ENCODE data around the gene SMIM26.

SMIM26 gene

DNA sequence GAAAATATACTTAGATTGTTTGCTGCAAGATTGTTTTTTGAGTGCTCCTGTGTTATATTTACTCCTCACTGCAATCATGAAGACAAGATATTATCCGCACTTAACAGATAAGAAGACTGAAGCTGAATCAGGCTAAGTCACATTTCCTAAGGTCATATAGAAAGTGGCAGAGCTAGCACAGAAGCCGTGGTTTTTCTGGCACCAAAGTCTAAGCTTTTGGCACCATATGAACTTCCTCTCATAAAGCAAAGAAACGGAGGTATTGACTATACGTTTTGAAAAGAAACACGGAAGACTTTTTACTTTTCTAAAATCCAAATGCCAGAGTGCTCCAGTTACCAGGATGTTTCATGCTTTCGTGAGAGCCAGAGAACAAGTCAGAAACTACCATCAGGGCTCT, 11.3 kb downstream of the SMIM26 start:
- FAIRE-seq, result no peak
- no peak for DNase-seq (ENCODE audit: insufficient read length, low spot score)

DNA sequence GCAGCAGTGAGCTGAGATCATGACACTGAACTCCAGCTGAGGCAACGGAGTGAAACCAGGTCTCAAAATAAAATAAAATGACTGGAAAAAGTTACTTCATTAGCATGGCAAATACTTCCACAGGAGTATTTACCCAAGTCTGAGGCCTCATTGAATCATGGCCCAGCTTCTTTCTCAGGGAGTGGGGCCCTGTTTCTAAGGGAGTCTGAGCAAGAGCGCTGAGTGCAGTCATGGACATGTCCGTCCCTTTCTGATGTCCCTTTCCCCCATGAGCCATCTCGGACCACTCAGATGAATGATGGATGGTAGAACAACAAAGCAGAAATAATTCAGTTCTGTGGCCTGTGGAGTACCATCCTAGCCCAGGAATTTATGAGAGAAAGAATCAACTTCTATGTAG, 12.8 kb downstream of the SMIM26 start:
- FAIRE-seq (no peak), DNase-seq (ENCODE audit: insufficient read length, low spot score) (no peak)

DNA sequence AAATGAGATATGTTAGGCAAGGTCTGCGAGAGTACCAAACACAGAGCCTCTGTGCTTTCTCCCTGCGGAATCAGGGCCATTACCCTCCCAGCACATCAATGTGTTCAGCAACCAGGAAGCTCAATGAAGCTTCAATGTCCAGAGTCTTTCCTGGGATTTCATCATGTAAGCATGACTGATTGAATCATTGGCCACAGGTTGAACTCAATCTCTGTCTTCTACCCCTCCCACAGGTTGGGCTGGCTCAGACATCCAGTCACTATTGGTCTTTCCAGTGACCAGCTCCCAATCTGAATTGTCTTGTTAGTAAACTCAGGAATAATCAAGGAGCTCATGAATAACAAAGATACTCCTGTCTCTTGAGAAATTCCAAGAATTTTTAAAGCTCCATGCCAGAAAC, 17.9 kb downstream of the SMIM26 start:
- FAIRE-seq, result no peak
- DNase-seq (ENCODE audit: insufficient read length, low spot score), result no peak

DNA sequence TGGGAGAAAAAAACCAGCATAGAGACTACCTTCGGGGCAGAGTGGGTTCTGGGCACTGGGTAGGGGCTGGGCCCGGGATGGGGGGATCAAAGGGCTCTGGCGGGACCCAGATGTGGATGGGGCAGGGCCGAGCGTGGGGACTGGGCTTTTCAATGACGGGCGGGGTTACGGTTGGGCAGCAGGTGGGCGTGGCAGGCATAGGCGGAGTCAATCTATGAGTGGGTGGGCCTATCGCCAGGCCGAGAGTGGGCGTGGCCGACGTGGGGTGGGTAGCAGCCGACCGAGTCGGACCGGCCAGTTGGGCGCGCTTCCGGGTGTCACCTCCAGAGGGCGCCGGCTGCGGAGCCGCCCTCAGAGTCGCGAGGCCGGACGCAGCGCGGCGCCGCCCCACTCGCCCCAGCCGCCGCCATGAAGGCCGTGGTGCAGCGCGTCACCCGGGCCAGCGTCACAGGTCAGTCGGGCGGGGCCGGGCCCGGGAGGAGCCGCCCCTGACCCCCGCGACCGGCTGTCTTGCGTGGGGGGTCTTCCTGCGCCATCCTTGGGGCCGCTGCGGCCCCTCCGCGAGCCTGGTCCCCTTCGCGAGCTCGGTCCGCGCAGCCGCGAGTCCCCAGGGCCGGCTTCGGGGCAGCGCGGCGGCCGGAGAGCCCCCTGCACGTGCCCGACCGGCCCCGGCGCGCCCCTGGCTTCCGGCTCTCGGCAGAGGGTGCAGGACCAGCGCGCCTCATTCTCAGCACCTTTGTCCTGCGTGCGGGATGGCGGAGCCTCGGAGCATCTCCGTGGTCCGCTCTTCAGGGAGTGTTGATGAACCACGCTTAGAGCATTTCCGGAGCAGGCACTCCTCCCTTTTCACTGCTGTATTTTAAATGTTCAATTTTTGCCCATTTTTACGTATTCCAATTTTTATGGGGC, 20.7 kb downstream of the SMIM26 start, which contains the start of gene DTD1:
Gene DTD1, plus strand, starts transcription at position 390 of the 909 bp plus-strand sequence. Its CDS starts 19 bp downstream, at position 409.
- peak; percentile 93 for FAIRE-seq
- peak; percentile 73 for DNase-seq (ENCODE audit: insufficient read length, low spot score)

DNA sequence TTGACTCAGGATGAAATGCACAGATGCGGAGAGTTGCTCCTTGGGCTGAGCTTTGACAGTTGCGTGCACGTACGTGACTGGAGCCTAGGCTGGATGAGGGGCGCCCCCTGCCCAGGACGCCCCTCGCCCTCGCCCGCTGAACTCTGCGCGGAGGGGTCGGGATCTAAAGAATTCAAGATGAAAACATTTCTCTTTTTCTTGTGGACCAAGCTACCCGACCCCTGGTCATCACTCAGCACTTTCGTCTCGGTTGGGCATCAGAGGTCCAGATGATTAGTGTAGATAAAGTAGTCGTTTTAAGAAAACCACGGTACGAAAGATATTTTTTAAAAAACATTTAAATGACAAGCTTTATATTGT, 21.3 kb downstream of the SMIM26 start:
- FAIRE-seq (peak; percentile 57), DNase-seq (ENCODE audit: insufficient read length, low spot score) (no peak)

DNA sequence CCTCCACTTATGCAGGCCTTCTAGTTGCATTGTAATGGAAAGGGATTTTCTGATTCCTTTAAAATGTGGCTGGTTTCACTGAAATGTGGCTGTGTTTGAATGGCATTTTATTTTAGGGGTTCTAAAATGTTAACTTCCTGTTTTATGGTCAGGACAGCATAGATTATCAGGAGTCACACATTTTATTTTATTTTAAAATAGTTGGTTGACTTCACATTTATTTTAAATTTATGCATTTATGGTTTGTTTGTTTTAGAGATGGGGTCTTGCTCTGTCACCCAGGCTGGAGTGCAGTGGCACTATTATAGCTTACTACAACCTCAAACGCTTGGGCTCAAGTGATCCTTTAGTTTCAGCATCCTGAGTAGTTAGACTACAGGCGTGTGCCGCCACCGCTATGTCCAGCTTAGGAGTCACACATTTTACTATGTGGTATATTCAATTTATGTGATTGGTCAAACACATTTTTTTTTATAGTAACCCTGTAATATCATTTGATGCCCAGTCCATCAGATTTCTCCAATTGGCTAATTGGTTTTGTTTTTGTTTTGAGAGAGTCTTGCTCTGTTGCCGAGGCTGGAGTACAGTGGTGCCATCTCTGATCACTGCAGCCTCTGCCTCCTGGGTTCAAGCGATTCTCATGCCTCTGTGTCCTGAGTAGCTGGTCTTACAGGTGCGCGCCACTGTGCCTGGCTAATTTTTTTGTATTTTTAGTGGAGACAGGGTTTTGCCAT, 22.9 kb downstream of the SMIM26 start:
- DNase-seq (ENCODE audit: insufficient read length, low spot score) (no peak), FAIRE-seq (no peak)

DNA sequence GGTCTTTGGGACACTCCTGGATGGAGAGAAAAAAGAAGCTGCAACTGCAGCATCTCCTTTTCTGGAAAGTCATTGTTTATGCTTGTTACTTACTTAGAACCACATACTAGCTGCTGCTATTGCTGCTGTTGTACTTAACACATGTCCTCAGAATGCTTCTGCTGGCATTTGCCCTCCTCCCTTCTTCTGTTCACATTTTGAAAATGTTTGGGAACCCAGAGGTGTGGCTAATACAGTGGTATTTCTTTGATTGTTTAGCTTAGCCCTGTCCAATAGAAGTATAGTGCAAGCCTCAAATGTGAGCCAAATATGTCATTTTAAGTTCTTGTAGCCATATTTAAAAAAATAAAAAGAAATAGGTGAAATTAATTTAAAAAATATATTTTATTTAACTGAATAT, 29.0 kb downstream of the SMIM26 start:
- FAIRE-seq, result no peak

DNA sequence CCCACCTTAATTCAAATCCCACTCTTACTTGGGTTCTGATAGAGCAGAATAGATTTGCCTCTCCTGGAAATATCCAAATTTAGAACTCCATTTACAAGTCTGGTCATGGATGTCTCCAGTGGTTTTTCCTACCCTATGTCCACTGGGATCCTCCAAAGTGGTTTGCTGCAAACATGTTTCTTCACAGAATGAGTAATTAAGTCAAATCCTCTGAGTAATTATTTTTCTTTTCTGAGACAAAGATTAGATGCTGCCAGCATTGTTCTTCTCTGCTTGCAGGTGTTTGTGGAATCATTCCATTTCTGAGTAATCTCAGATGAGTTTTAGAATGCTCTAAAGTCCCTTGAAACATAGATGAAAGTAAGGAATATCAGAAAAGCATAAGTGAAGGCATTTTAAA, 42.5 kb downstream of the SMIM26 start:
- FAIRE-seq (no peak), DNase-seq (ENCODE audit: insufficient read length, low spot score) (no peak)

More for the DNA sequence above, 29.0 kb downstream of the SMIM26 start:
- DNase-seq (ENCODE audit: insufficient read length, low spot score), result no peak

DNA sequence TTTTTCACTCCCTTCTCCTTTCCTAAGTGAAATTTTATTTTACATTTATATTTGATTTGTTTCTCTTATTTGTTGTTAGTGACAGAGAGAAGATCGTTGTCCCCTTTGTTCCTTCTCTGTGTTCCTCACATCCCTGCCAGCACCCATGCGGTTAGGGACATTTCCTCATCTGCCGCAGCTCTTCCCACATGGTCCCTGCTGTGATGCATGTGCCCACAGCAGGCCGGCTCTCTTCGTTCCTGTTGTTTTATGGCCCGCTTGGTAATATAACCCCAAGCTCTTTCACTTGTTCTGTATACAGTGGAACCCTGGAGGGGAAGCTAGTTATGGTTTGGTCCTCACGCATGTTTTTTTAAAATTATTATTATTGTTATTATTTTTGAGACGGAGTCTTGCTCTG, 44.3 kb downstream of the SMIM26 start:
- no peak for DNase-seq (ENCODE audit: insufficient read length, low spot score)
- no peak for FAIRE-seq

DNA sequence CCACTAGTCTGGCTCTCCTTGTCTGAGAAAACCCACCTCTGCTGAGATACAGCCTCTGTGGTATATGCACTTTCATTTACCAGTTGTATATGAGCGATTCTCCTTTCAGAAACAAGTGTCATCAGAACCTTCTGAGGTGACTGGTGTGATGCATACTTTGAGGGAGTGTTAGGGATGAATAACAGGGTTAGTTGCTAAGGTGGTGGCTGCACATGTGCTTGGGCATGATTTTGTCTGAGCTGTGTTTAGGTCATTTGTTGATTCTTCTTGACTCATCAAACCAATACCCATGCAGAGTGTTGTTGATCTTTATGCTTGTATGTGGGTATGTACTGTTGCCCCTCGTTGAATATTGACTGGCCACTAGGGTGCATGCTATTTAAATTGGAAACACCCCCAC, 46.3 kb downstream of the SMIM26 start:
- no peak for FAIRE-seq
- no peak for DNase-seq (ENCODE audit: insufficient read length, low spot score)

DNA sequence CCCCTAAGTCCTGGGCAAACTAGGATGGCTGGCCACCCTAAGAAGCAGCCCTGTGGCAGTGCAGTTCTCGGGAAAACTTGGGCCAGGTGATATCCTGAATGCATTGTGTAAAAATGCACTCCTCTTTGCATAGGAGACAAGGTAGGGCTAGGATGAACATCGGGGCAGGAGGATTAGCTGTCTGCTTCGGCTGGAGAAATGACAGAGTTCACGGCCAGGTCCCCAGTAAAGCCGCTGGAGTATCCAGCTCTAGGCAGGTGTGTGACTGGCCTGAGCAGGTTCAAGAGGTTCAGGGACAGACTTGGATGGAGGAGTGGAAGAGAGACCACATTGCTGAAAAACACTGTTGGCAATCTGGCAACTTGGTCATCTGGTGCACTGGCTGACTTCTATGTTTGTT, 47.0 kb downstream of the SMIM26 start:
- FAIRE-seq (no peak), DNase-seq (ENCODE audit: insufficient read length, low spot score) (no peak)

DNA sequence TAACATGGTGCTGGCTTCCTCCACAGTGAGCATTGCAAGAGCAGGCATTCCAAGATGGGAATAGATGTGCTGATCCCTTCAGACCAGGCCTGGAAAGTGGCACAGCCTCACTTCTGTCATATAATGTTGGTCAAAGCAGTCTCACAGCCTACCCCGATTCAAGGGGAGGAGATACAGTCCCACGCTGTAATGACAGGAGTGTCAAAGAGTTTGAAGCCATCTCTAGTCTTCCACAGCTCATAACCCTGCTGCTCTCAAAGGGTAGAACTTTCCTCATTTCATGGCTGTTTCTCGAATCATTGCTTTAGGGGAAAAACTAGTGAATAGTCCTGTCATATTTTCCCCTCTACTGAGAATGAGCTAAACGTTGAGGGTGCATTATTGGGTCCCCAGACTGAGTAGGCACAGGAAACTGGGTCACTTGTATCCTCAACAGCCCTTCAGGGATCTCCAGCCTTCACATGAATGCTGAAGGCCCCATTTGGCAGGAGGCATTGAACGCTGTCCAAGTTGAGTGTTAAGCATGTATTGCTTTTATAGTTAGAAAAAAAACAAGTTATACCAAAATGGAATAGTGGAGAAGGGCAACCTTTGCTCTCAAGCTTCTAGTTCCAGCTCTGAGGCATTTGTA, 47.9 kb downstream of the SMIM26 start:
- FAIRE-seq, result no peak
- no peak for DNase-seq (ENCODE audit: insufficient read length, low spot score)
